ENCODE data around the gene COASY. TPM values are rescaled to one million over a fixed set of nuclear protein-coding genes. Genes with fewer than 3 reads are reported as not detected.
A peak's percentile ranks its signal among the peaks of the same experiment; 100 is the strongest.

The COASY gene
- 10 to 100 TPM; 16.8 to 25.8 (median 19.9) TPM for total RNA-seq

- 0% methylated on average over 5 of the region's 26 CpGs; no CpG with 5 or more reads in 1 of the 2 donors for WGBS, 2 donors (ENCODE audit: low coverage in 1 of 2)
- peak; percentile 81 for ATAC-seq
- Histone ChIP-seq H3K27me3 (no peaks in the 10 kb centered on the region), H3K27ac (peak within 1 kb of the TSS; percentile 65 to 88 (median 86)), H3K4me3 (peak within 1 kb of the TSS; percentile 76 to 79), H3K4me1 (peaks cover 0 to 60% (median 29%) of the 10 kb centered on the region in 3 donors), H3K9me3 (no peaks in the 10 kb centered on the region), H3K36me3 (peaks cover 0 to 28% of the 10 kb centered on the region in 2 donors)
- peak; percentile 17 to 51 for TF ChIP-seq POLR2A (IDR thresholded peaks at IDR 0.05)
- no peak for TF ChIP-seq EP300 (IDR thresholded peaks at IDR 0.05)
- peak; percentile 91 for TF ChIP-seq POLR2AphosphoS5 (IDR thresholded peaks at IDR 0.05)
These were observed at the start of gene COASY for GRCh38 chr17:42561897-42562387. TSS of gene COASY (plus strand) at chr17:42562148. CDS start at chr17:42562623, 475 bp downstream.

DNA sequence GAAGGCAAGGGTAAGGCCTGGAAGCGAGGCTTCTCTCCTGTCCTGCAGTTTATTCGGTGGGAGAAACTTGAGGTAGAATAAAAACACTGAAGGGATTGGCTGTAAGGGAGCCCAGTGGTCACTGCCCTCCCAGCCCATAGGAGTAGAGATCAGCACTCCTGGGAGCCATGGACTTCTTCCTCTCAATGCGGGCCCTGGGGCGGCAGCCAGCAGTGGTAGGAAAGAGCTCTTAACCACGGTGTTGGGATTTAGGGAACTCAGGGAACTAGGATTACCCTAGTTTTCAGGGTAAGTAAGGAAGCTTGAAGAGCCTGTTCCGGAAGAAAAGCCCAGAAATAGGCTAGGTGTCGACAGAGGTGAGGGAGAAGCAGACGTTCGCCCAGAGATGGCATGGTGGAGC lies 49.7 kb upstream of the COASY start:
- no peak for TF ChIP-seq CTCF (IDR thresholded peaks at IDR 0.05)
- TF ChIP-seq POLR2A (IDR thresholded peaks at IDR 0.05), result no peak
- TF ChIP-seq EP300 (IDR thresholded peaks at IDR 0.05), result no peak
- no peak for TF ChIP-seq POLR2AphosphoS5 (IDR thresholded peaks at IDR 0.05)
- no peaks in the 10 kb centered on the region for H3K9me3 ChIP-seq
- H3K4me3 ChIP-seq, result no peak overlapping the region
- peaks cover 0 to 79% of the 10 kb centered on the region in 2 donors for H3K36me3 ChIP-seq
- H3K27ac ChIP-seq, result peak overlapping the region in 3 of 4 donors; percentile 58 to 98 (median 68)
- peaks cover 4 to 69% (median 10%) of the 10 kb centered on the region in 3 donors for H3K4me1 ChIP-seq
- no peaks in the 10 kb centered on the region for H3K27me3 ChIP-seq
- 72% methylated on average over 7 of the region's 9 CpGs; no CpG with 5 or more reads in 1 of the 2 donors for WGBS, 2 donors (ENCODE audit: low coverage in 1 of 2)
- no peak for ATAC-seq

DNA sequence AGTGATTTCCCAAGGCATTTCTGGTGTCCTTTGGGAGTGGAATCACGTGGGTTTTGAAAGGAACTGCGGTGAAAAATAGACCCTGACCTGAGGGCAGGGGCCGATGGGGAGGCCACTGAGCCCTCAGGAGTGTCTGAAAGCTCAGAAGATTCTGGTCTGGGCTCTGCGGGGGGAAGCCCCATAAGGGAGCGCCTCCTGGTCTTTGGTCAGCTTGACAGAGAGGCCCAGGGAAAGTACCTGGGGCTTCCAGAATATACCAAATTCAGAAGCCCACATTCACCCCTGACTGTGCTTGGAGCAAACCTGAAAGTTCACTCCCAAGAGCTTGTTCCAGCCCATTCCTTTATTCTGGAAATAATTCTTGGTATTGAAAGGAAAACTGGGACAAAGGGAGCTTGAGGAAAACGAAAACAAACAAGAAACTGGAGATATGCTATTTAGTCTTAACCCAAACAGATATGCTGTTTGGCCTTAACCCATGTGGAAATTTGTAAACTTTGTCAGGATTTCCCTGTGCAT lies 49.2 kb upstream of the COASY start:
- Histone ChIP-seq H3K4me3 (no peak overlapping the region), H3K4me1 (peaks cover 5 to 74% (median 15%) of the 10 kb centered on the region in 3 donors), H3K9me3 (no peaks in the 10 kb centered on the region), H3K27ac (peak overlapping the region in 3 of 4 donors; percentile 58 to 98 (median 68)), H3K36me3 (peaks cover 0 to 73% of the 10 kb centered on the region in 2 donors), H3K27me3 (no peaks in the 10 kb centered on the region)
- WGBS, 2 donors (ENCODE audit: low coverage in 1 of 2), result 37 to 63% methylated on average over 1 to 3 of the region's 6 CpGs
- TF ChIP-seq EP300 (IDR thresholded peaks at IDR 0.05) (no peak), CTCF (IDR thresholded peaks at IDR 0.05) (no peak), POLR2AphosphoS5 (IDR thresholded peaks at IDR 0.05) (no peak), POLR2A (IDR thresholded peaks at IDR 0.05) (no peak)
- ATAC-seq, result no peak

DNA sequence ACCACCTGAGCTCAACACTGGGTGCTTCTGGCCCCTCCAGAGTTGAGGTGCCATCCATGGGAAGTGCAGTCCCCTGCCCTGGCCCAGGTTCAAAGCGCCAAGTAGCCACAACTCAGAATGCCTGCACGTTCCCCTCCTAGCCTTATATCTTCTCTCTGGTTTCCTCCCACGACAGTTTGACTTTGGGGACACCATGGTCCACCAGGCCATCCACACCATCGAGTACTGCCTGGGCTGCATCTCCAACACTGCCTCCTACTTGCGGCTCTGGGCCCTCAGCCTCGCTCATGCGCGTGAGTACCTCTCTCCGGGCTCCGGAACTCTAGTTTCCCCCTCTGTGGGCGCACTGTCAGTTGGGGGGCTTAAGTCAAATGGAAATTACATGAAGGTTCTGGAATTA lies 48.3 kb upstream of the COASY start:
- 98% methylated on average over 7 of the region's 11 CpGs; no CpG with 5 or more reads in 1 of the 2 donors for WGBS, 2 donors (ENCODE audit: low coverage in 1 of 2)
- Histone ChIP-seq H3K27ac (peak overlapping the region in 3 of 4 donors; percentile 58 to 98 (median 68)), H3K27me3 (no peaks in the 10 kb centered on the region), H3K4me3 (no peak overlapping the region), H3K4me1 (peaks cover 12 to 82% (median 24%) of the 10 kb centered on the region in 3 donors), H3K9me3 (no peaks in the 10 kb centered on the region), H3K36me3 (peaks cover 0 to 64% of the 10 kb centered on the region in 2 donors)
- TF ChIP-seq EP300 (IDR thresholded peaks at IDR 0.05), result no peak
- TF ChIP-seq POLR2A (IDR thresholded peaks at IDR 0.05), result no peak
- TF ChIP-seq CTCF (IDR thresholded peaks at IDR 0.05), result no peak
- no peak for TF ChIP-seq POLR2AphosphoS5 (IDR thresholded peaks at IDR 0.05)
- no peak for ATAC-seq

GRCh38 chr17:42514279-42514678 lies 47.7 kb upstream of the COASY start:
- no peaks in the 10 kb centered on the region for H3K27me3 ChIP-seq
- TF ChIP-seq CTCF (IDR thresholded peaks at IDR 0.05), result no peak
- no peak for TF ChIP-seq POLR2AphosphoS5 (IDR thresholded peaks at IDR 0.05)
- TF ChIP-seq EP300 (IDR thresholded peaks at IDR 0.05), result no peak
- TF ChIP-seq POLR2A (IDR thresholded peaks at IDR 0.05), result no peak
- 92% methylated on average over 3 of the region's 11 CpGs; no CpG with 5 or more reads in 1 of the 2 donors for WGBS, 2 donors (ENCODE audit: low coverage in 1 of 2)
- peak overlapping the region in 3 of 4 donors; percentile 44 to 98 (median 90) for H3K27ac ChIP-seq
- no peak for ATAC-seq
- peaks cover 18 to 82% (median 30%) of the 10 kb centered on the region in 3 donors for H3K4me1 ChIP-seq
- peaks cover 0 to 58% of the 10 kb centered on the region in 2 donors for H3K36me3 ChIP-seq
- no peak overlapping the region for H3K4me3 ChIP-seq
- no peaks in the 10 kb centered on the region for H3K9me3 ChIP-seq
